Caco-2 (cell line): ENCODE data around the gene CCDC3. TPM values are rescaled to one million over a fixed set of nuclear protein-coding genes. Genes with fewer than 3 reads are reported as not detected.
A peak's percentile ranks its signal among the peaks of the same experiment; 100 is the strongest.

Experiments
- BruUV-seq: library from RNA; stranded (reverse); fragments of 400-500 nt; replicated peaks from 2 replicates; lab custom pipeline; 2021; lab: Mats Ljungman, UMichigan
- CTCF ChIA-PET: fragments of 300-600 bp; sonication (Branson Sonifier 250); formaldehyde crosslinking; loops from one replicate; lab custom pipeline; 2022; ENCODE audit warnings: antibody characterized with exemption; lab: Charles Lee
- POLR2A ChIA-PET: fragments of 300-600 bp; sonication (Branson Sonifier 250); formaldehyde crosslinking; loops from one replicate; lab custom pipeline; 2022; ENCODE audit warnings: antibody characterized with exemption; lab: Charles Lee
- DNase-seq, 2 experiments: peaks; one replicate each; pipeline versions ENCODE4 v3.0.0 to v3.0.0-alpha.2; 2020 to 2022
- H3K27me3 ChIP-seq: replicated peaks from 2 replicates; pipeline ENCODE4 v1.6.0; 2011; ENCODE audit warnings: low read length; ENCODE audit not compliant: control insufficient read depth, insufficient read depth
- H3K36me3 ChIP-seq: 2 replicates; pipeline ENCODE4 v1.5.1; 2011; ENCODE audit warnings: low read length; ENCODE audit not compliant: control insufficient read depth, insufficient read depth
- H3K4me1 ChIP-seq: fragments of 250-450 bp; sonication (Bioruptor Pico); 2 replicates; pipeline ENCODE4 v1.5.1; 2020; ENCODE audit warnings: mild to moderate bottlenecking
- H3K4me3 ChIP-seq: 2 replicates; pipeline ENCODE4 v1.5.1; 2011; ENCODE audit warnings: low read depth, mild to moderate bottlenecking, control low read depth, low read length
- H3K9me3 ChIP-seq: fragments of 250-450 bp; sonication (Bioruptor Pico); 2 replicates; pipeline ENCODE4 v1.5.1; 2020; ENCODE audit warnings: mild to moderate bottlenecking, moderate library complexity
- H3K27ac Mint-ChIP-seq: one replicate; pipeline ENCODE4 v1.8.0; 2022; ENCODE audit warnings: mixed read lengths; ENCODE audit not compliant: unreplicated experiment
- H3K27me3 Mint-ChIP-seq: one replicate; pipeline ENCODE4 v1.8.0; 2022; ENCODE audit warnings: mixed read lengths; ENCODE audit not compliant: insufficient read depth, unreplicated experiment
- H3K36me3 Mint-ChIP-seq: one replicate; pipeline ENCODE4 v1.8.0; 2022; ENCODE audit warnings: mild to moderate bottlenecking, mixed read lengths; ENCODE audit not compliant: insufficient read depth, unreplicated experiment
- H3K4me1 Mint-ChIP-seq: one replicate; pipeline ENCODE4 v1.8.0; 2022; ENCODE audit warnings: low read depth, mixed read lengths; ENCODE audit not compliant: unreplicated experiment
- H3K4me3 Mint-ChIP-seq: one replicate; pipeline ENCODE4 v1.8.0; 2022; ENCODE audit warnings: mild to moderate bottlenecking, moderate library complexity, mixed read lengths; ENCODE audit not compliant: unreplicated experiment
- H3K9me3 Mint-ChIP-seq: one replicate; pipeline ENCODE4 v1.8.0; 2022; ENCODE audit warnings: mixed read lengths; ENCODE audit not compliant: unreplicated experiment
- intact Hi-C: fragments of 100-400 bp; cut with micrococcal nuclease; formaldehyde crosslinking; loops from one replicate; pipeline ENCODE4 v1.10.0; 2022; ENCODE audit not compliant: unreplicated experiment
- total RNA-seq: library from RNA; stranded (reverse); gene quantifications from 2 replicates; pipeline ENCODE4 v1.2.3, GENCODE V29; 2022
- TF ChIP-seq, protein P1 (sequence below), 2 experiments: fragments of 200-600 bp in 1 of 2; IDR thresholded peaks; 1 replicate in 1 of 2; 2 replicates in 1 of 2; pipeline versions ENCODE4 v1.5.1 to v1.8.0; 2011 to 2022; ENCODE audit warnings: antibody characterized with exemption in 1 of 2, control low read depth in 1 of 2, inconsistent platforms in 1 of 2, low read depth in 1 of 2, low read length in 1 of 2, mild to moderate bottlenecking in 1 of 2, moderate library complexity in 1 of 2; ENCODE audit not compliant: insufficient read depth in 1 of 2, severe bottlenecking in 1 of 2, unreplicated experiment in 1 of 2

Gene CCDC3
- total RNA-seq, 1 experiment from 2014 or later, result 3.2 TPM

- BruUV-seq, result no TSS peak
- H3K4me1 Mint-ChIP-seq, result no peaks in the 10 kb centered on the region
- no peaks in the 10 kb centered on the region for H3K27me3 ChIP-seq
- no peak overlapping the region for H3K27ac Mint-ChIP-seq
- intact Hi-C loops, result no loop called here
- no peaks in the 10 kb centered on the region for H3K4me1 ChIP-seq
- POLR2A ChIA-PET, result no interaction called here
- no peak overlapping the region for H3K4me3 Mint-ChIP-seq
- H3K9me3 ChIP-seq, result peaks cover 8% of the 10 kb centered on the region; the same call in 1 of the 2 replicates
- H3K36me3 ChIP-seq, result no peaks in the 10 kb centered on the region
- CTCF ChIA-PET, result no interaction called here
- peaks cover 14% of the 10 kb centered on the region for H3K9me3 Mint-ChIP-seq
- TF ChIP-seq, protein P1, sequence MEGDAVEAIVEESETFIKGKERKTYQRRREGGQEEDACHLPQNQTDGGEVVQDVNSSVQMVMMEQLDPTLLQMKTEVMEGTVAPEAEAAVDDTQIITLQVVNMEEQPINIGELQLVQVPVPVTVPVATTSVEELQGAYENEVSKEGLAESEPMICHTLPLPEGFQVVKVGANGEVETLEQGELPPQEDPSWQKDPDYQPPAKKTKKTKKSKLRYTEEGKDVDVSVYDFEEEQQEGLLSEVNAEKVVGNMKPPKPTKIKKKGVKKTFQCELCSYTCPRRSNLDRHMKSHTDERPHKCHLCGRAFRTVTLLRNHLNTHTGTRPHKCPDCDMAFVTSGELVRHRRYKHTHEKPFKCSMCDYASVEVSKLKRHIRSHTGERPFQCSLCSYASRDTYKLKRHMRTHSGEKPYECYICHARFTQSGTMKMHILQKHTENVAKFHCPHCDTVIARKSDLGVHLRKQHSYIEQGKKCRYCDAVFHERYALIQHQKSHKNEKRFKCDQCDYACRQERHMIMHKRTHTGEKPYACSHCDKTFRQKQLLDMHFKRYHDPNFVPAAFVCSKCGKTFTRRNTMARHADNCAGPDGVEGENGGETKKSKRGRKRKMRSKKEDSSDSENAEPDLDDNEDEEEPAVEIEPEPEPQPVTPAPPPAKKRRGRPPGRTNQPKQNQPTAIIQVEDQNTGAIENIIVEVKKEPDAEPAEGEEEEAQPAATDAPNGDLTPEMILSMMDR (IDR thresholded peaks at IDR 0.05; ENCODE audit: insufficient read depth in 1 of 2, low read depth in 1 of 2, low read length in 1 of 2, severe bottlenecking in 1 of 2, unreplicated experiment in 1 of 2), result no peak
- no peak for DNase-seq
- no peak overlapping the region for H3K4me3 ChIP-seq
- H3K36me3 Mint-ChIP-seq, result no peaks in the 10 kb centered on the region
- peaks cover 11% of the 10 kb centered on the region for H3K27me3 Mint-ChIP-seq
Measured at GRCh38 chr10:12910835-12911234, 90.7 kb downstream of the CCDC3 start.

- BruUV-seq, result no TSS peak
- Mint-ChIP-seq H3K4me1 (no peaks in the 10 kb centered on the region), H3K4me3 (no peak overlapping the region), H3K27me3 (peaks cover 14% of the 10 kb centered on the region), H3K36me3 (no peaks in the 10 kb centered on the region), H3K9me3 (peaks cover 14% of the 10 kb centered on the region), H3K27ac (no peak overlapping the region)
- Histone ChIP-seq H3K36me3 (no peaks in the 10 kb centered on the region), H3K9me3 (peaks cover 8% of the 10 kb centered on the region; the same call in 1 of the 2 replicates), H3K27me3 (no peaks in the 10 kb centered on the region), H3K4me3 (no peak overlapping the region), H3K4me1 (no peaks in the 10 kb centered on the region)
- TF ChIP-seq, protein P1 (IDR thresholded peaks at IDR 0.05; ENCODE audit: insufficient read depth in 1 of 2, low read depth in 1 of 2, low read length in 1 of 2, severe bottlenecking in 1 of 2, unreplicated experiment in 1 of 2), result no peak
- intact Hi-C loops, result no loop called here
- ChIA-PET CTCF (interaction anchor here (0.6 kb wide), 2 partner anchors 28 to 105 kb away, joined by 3 to 4 read pairs; no protein-coding TSS in a partner anchor), POLR2A (no interaction called here)
- DNase-seq, result peak in 1 of 2 experiments; percentile 43
Measured at GRCh38 chr10:12909836-12910185, 91.7 kb downstream of the CCDC3 start.

GRCh38 chr10:12909182-12909835 is 92.2 kb downstream of the CCDC3 start:
- Histone ChIP-seq H3K36me3 (no peaks in the 10 kb centered on the region), H3K4me3 (no peak overlapping the region), H3K27me3 (no peaks in the 10 kb centered on the region), H3K4me1 (no peaks in the 10 kb centered on the region), H3K9me3 (peaks cover 8% of the 10 kb centered on the region; the same call in 1 of the 2 replicates)
- Mint-ChIP-seq H3K27ac (no peak overlapping the region), H3K4me1 (no peaks in the 10 kb centered on the region), H3K36me3 (no peaks in the 10 kb centered on the region), H3K27me3 (peaks cover 12% of the 10 kb centered on the region), H3K9me3 (peaks cover 14% of the 10 kb centered on the region), H3K4me3 (no peak overlapping the region)
- TF ChIP-seq, protein P1 (IDR thresholded peaks at IDR 0.05; ENCODE audit: insufficient read depth in 1 of 2, low read depth in 1 of 2, low read length in 1 of 2, severe bottlenecking in 1 of 2, unreplicated experiment in 1 of 2), result no peak
- no peak for DNase-seq
- BruUV-seq, result no TSS peak
- intact Hi-C loops, result no loop called here
- CTCF ChIA-PET, result no interaction called here
- POLR2A ChIA-PET, result no interaction called here
